SK-N-SH (cell line): ENCODE results near the gene DNAH11. TPM values are rescaled to one million over a fixed set of nuclear protein-coding genes. Genes with fewer than 3 reads are reported as not detected.
"Not testable (repeated sequence)": the region's sequence is repeated elsewhere in the genome, so short reads cannot be mapped to it uniquely, and the experiment has no call there.

Experiments
- CTCF ChIA-PET: fragments of 300-600, 350-600 bp; formaldehyde crosslinking; extraction: SDS; loops from one replicate; lab custom pipeline; 2021; lab: Yijun Ruan, JAX
- POLR2A ChIA-PET: fragments of 350-600 bp; sonication (Branson Sonifier 250); formaldehyde crosslinking; extraction: SDS; loops from one replicate; lab custom pipeline; 2020; ENCODE audit warnings: antibody characterized with exemption, inconsistent platforms; lab: Yijun Ruan, JAX
- DNase-seq: peaks from one replicate; pipeline ENCODE4 v3.0.0; 2012
- H2AFZ ChIP-seq: fragments of 200-600 bp; sonication (generic); 2 replicates; pipeline ENCODE4 v1.8.1; 2016; ENCODE audit warnings: antibody characterized with exemption, mild to moderate bottlenecking, low read depth
- H3F3A ChIP-seq: fragments of 200-600 bp; sonication (generic); replicated peaks from 2 replicates; pipeline ENCODE3; 2016; ENCODE audit warnings: antibody characterized with exemption, mild to moderate bottlenecking; ENCODE audit not compliant: insufficient read depth
- H3K27ac ChIP-seq, 2 experiments: fragments of 200-500 bp in 1 of 2; fragments of 200-600 bp in 1 of 2; sonication (Bioruptor generic) in 1 of 2; sonication (generic), shearing (Covaris generic) in 1 of 2; 2 replicates each; pipeline versions ENCODE4 v1.5.1 to v1.6.1; 2014 to 2016; ENCODE audit warnings: low read depth in 2 of 2, inconsistent platforms in 1 of 2, low read length in 1 of 2, mild to moderate bottlenecking in 1 of 2, mixed read lengths in 1 of 2
- H3K27me3 ChIP-seq: fragments of 200-600 bp; sonication (generic), shearing (Covaris generic); 2 replicates; pipeline ENCODE4 v1.6.1; 2016; ENCODE audit warnings: mixed run types; ENCODE audit not compliant: insufficient read depth
- H3K36me3 ChIP-seq, 2 experiments: fragments of 200-500 bp in 1 of 2; fragments of 200-600 bp in 1 of 2; sonication (Bioruptor generic) in 1 of 2; sonication (generic) in 1 of 2; replicated peaks in 1 of 2; 2 replicates each; pipeline versions ENCODE3 to v1.5.1; 2014 to 2016; ENCODE audit warnings: low read length in 1 of 2, mild to moderate bottlenecking in 1 of 2; ENCODE audit not compliant: insufficient read depth in 2 of 2, control insufficient read depth in 1 of 2
- H3K4me1 ChIP-seq, 2 experiments: fragments of 200-500 bp in 1 of 2; fragments of 200-600 bp in 1 of 2; sonication (Bioruptor generic) in 1 of 2; sonication (generic), shearing (Covaris generic) in 1 of 2; 2 replicates each; pipeline versions ENCODE4 v1.5.1 to v1.6.1; 2014 to 2016; ENCODE audit warnings: low read depth in 1 of 2, low read length in 1 of 2, mixed run types in 1 of 2; ENCODE audit not compliant: insufficient read depth in 2 of 2, control insufficient read depth in 1 of 2
- H3K4me2 ChIP-seq: fragments of 200-600 bp; sonication (generic), shearing (Covaris generic); 2 replicates; pipeline ENCODE4 v1.6.1; 2017; ENCODE audit warnings: mixed run types
- H3K4me3 ChIP-seq, 2 experiments: fragments of 200-500 bp in 1 of 2; fragments of 200-600 bp in 1 of 2; sonication (Bioruptor generic) in 1 of 2; sonication (generic), shearing (Covaris generic) in 1 of 2; 2 replicates each; pipeline versions ENCODE4 v1.5.1 to v1.8.1; 2014 to 2016; ENCODE audit warnings: low read depth in 2 of 2, inconsistent platforms in 1 of 2, low read length in 1 of 2, mild to moderate bottlenecking in 1 of 2, mixed read lengths in 1 of 2, moderate library complexity in 1 of 2
- H3K79me2 ChIP-seq: fragments of 200-600 bp; sonication (generic); 2 replicates; pipeline ENCODE4 v1.8.1; 2017; ENCODE audit warnings: mild to moderate bottlenecking; ENCODE audit not compliant: insufficient read depth
- H3K9ac ChIP-seq: fragments of 200-600 bp; sonication (generic); 2 replicates; pipeline ENCODE4 v1.6.1; 2017; ENCODE audit warnings: mixed run types
- H3K9me2 ChIP-seq: fragments of 200-600 bp; sonication (generic); 2 replicates; pipeline ENCODE4 v1.6.1; 2017; ENCODE audit warnings: mixed run types
- H3K9me3 ChIP-seq: fragments of 200-600 bp; sonication (generic); 2 replicates; pipeline ENCODE4 v1.6.1; 2017; ENCODE audit warnings: mixed run types, mild to moderate bottlenecking, moderate library complexity
- H4K20me1 ChIP-seq: fragments of 200-600 bp; sonication (generic); 2 replicates; pipeline ENCODE4 v1.6.1; 2017; ENCODE audit warnings: mild to moderate bottlenecking, mixed run types; ENCODE audit not compliant: insufficient read depth
- CHD2 ChIP-seq: fragments of 150-350 bp; IDR thresholded peaks from 2 replicates; pipeline ENCODE4 v1.6.1; 2018; ENCODE audit warnings: low read length; ENCODE audit not compliant: partially characterized antibody
- ELF1 ChIP-seq: IDR thresholded peaks from 2 replicates; pipeline ENCODE4 v1.4.0; 2012
- EZH2phosphoT487 ChIP-seq: fragments of 200-600 bp; sonication (generic); IDR thresholded peaks from 2 replicates; pipeline ENCODE4 v1.6.1; 2017; ENCODE audit warnings: low read depth, mixed run types, mild to moderate bottlenecking, antibody characterized with exemption, moderate library complexity, borderline replicate concordance
- JUND ChIP-seq: IDR thresholded peaks from 2 replicates; pipeline ENCODE4 v1.4.0; 2012
- MEF2A ChIP-seq: IDR thresholded peaks from 2 replicates; pipeline ENCODE4 v1.4.0; 2012; ENCODE audit warnings: low read depth, borderline replicate concordance
- NFIC ChIP-seq: IDR thresholded peaks from 2 replicates; pipeline ENCODE4 v1.4.0; 2012; ENCODE audit warnings: borderline replicate concordance
- PBX3 ChIP-seq: IDR thresholded peaks from 2 replicates; pipeline ENCODE4; 2012
- RCOR1 ChIP-seq: fragments of 150-350 bp; IDR thresholded peaks from 2 replicates; pipeline ENCODE4 v1.6.1; 2017; ENCODE audit warnings: antibody characterized with exemption, low read length
- RFX5 ChIP-seq: IDR thresholded peaks from 2 replicates; pipeline ENCODE4 v1.6.1; 2012; ENCODE audit warnings: mild to moderate bottlenecking, improper control_type of control experiment, low read length
- RXRA ChIP-seq: IDR thresholded peaks from 2 replicates; pipeline ENCODE4 v1.4.0; 2012; ENCODE audit warnings: low read depth, mild to moderate bottlenecking, borderline replicate concordance
- SMC3 ChIP-seq: IDR thresholded peaks from 2 replicates; pipeline ENCODE4 v1.6.1; 2012; ENCODE audit warnings: low read depth, low read length, improper control_type of control experiment
- TCF12 ChIP-seq: IDR thresholded peaks from 2 replicates; pipeline ENCODE4 v1.4.0; 2012
- USF2 ChIP-seq: fragments of 150-350 bp; IDR thresholded peaks from 2 replicates; pipeline ENCODE4 v1.6.1; 2017; ENCODE audit warnings: antibody characterized with exemption, low read length, low read depth, borderline replicate concordance
- ZBTB33 ChIP-seq: IDR thresholded peaks from 2 replicates; pipeline ENCODE4 v1.4.0; 2012; ENCODE audit warnings: low read depth, borderline replicate concordance
- WGBS: methylation state at CpG from one replicate; pipeline ENCODE4 v1.1.6; 2017; ENCODE audit warnings: low lambda C conversion rate; 5-methylcytosine and 5-hydroxymethylcytosine counted together
- polyA plus RNA-seq, 3 experiments: library from polyadenylated mRNA; depleted of rRNA; stranded (reverse); fragments of >200 nt; gene quantifications; 2 replicates each; pipeline ENCODE4 v1.2.3, GENCODE V29; 2012

The DNAH11 gene
- polyA plus RNA-seq, 1 of the 3 experiments (the other 2 are of a cell fraction), result 0.77 TPM

GRCh38 chr7:21526448-21526847, 16.4 kb upstream of the DNAH11 start:
- Histone ChIP-seq H3K4me1 (no peaks in the 10 kb centered on the region), H3K4me2 (no peak overlapping the region), H3K36me3 (no peaks in the 10 kb centered on the region), H3K9me2 (no peaks in the 10 kb centered on the region), H3K9me3 (no peaks in the 10 kb centered on the region; the same call in 1 of the 2 replicates), H3K4me3 (no peak overlapping the region), H3K27me3 (no peaks in the 10 kb centered on the region; the same call in 1 of the 2 replicates), H3K9ac (no peak overlapping the region), H3K79me2 (no peaks in the 10 kb centered on the region), H3F3A (no peaks in the 10 kb centered on the region), H3K27ac (no peak overlapping the region), H4K20me1 (no peaks in the 10 kb centered on the region), H2AFZ (no peak overlapping the region)
- 0% methylated on average over 2 of the region's 3 CpGs for WGBS
- POLR2A ChIA-PET, result no interaction called here
- CTCF ChIA-PET, result interaction anchor here (1.0 to 1.8 kb wide), 3 partner anchors 19 to 272 kb away, joined by 3 to 6 read pairs (median 5); no protein-coding TSS in a partner anchor
- no peak for TF ChIP-seq PBX3
- TF ChIP-seq RCOR1, result no peak
- no peak for TF ChIP-seq RXRA
- TF ChIP-seq SMC3, result no peak
- TF ChIP-seq JUND, result no peak
- TF ChIP-seq NFIC, result no peak
- no peak for TF ChIP-seq USF2
- TF ChIP-seq EZH2phosphoT487, result no peak
- no peak for TF ChIP-seq TCF12
- no peak for TF ChIP-seq RFX5
- TF ChIP-seq MEF2A, result no peak
- TF ChIP-seq CHD2, result no peak
- TF ChIP-seq ZBTB33, result no peak
- no peak for TF ChIP-seq ELF1
- no peak for DNase-seq

- H3K4me3 ChIP-seq, DNase-seq, H2AFZ ChIP-seq, H3K36me3 ChIP-seq, H3K9ac ChIP-seq, CTCF ChIA-PET, H4K20me1 ChIP-seq, H3F3A ChIP-seq, H3K9me2 ChIP-seq, H3K4me2 ChIP-seq, POLR2A ChIA-PET, H3K9me3 ChIP-seq, H3K79me2 ChIP-seq, H3K27me3 ChIP-seq, H3K4me1 ChIP-seq, H3K27ac ChIP-seq: not testable (repeated sequence)
- WGBS, result 3% methylated on average over 1 of the region's 1 CpG
Measured at GRCh38 chr7:21532485-21532884, 10.4 kb upstream of the DNAH11 start.

GRCh38 chr7:21533646-21534045, 9.2 kb upstream of the DNAH11 start:
- H2AFZ ChIP-seq, H4K20me1 ChIP-seq, H3K4me1 ChIP-seq, H3K27ac ChIP-seq, H3K79me2 ChIP-seq, H3K36me3 ChIP-seq, H3K27me3 ChIP-seq, H3K9ac ChIP-seq, H3F3A ChIP-seq, H3K4me2 ChIP-seq, DNase-seq, POLR2A ChIA-PET, H3K9me3 ChIP-seq, H3K4me3 ChIP-seq, H3K9me2 ChIP-seq: not testable (repeated sequence)
- CTCF ChIA-PET, result interaction anchor here (0.6 to 1.1 kb wide), 2 partner anchors 16 to 56 kb away, joined by 3 read pairs; no protein-coding TSS in a partner anchor

GRCh38 chr7:21536445-21537118, 6.3 kb upstream of the DNAH11 start:
- DNase-seq, H3K9me3 ChIP-seq, CTCF ChIA-PET, H3K4me3 ChIP-seq, H3K27ac ChIP-seq, H4K20me1 ChIP-seq, H3K4me2 ChIP-seq, H2AFZ ChIP-seq, H3K36me3 ChIP-seq, H3K4me1 ChIP-seq, H3K79me2 ChIP-seq, H3K27me3 ChIP-seq, POLR2A ChIA-PET, H3K9me2 ChIP-seq, H3K9ac ChIP-seq, H3F3A ChIP-seq: not testable (repeated sequence)
- 45% methylated on average over 10 of the region's 27 CpGs for WGBS
